Neural cell (in vitro differentiated cells): ENCODE measurements around the gene JMJD1C.

ENCODE experiments used
- EZH2 ChIP-seq: fragments of 200-600, 300-800 bp; shearing (Covaris generic), sonication (generic); IDR thresholded peaks from 2 replicates; pipeline ENCODE4 v1.6.1; 2014; ENCODE audit warnings: antibody characterized with exemption, low read length, borderline replicate concordance, mild to moderate bottlenecking; ENCODE audit not compliant: insufficient read depth, poor library complexity, severe bottlenecking
- MXI1 ChIP-seq: fragments of 450-650 bp; conservative IDR thresholded peaks from 2 replicates; pipeline ENCODE4 v1.6.1; 2014; ENCODE audit warnings: antibody characterized with exemption, mild to moderate bottlenecking; ENCODE audit not compliant: poor library complexity, severe bottlenecking
- POLR2AphosphoS5 ChIP-seq: IDR thresholded peaks from 2 replicates; pipeline ENCODE4 v1.6.1; 2012

DNA sequence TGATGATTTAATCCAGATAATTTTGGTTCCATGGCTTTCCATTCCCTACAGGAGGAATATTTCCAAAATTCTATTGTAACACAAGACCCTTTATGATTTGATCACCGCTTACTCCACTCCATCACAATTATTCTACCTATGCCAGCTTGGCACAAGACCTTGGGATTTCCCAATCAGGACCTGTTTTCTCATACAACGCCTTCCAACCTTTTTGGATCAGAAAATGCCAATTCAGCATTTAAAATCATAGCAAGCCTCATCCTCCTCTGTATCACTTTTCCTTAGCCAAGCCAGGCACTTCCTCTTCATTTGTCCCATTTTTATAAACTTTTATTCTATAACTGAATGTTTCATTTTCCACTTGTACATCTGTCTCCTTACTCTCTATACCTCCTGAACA is 100.9 kb downstream of the JMJD1C start:
- TF ChIP-seq EZH2 (no peak), POLR2AphosphoS5 (no peak), MXI1 (no peak)
